CD14-positive monocyte (primary cell): Measurements from ENCODE around the gene TRPC4AP. TPM values are rescaled to one million over a fixed set of nuclear protein-coding genes. Genes with fewer than 3 reads are reported as not detected.

Source experiments
- DNase-seq, 3 donors: peaks; one replicate each; pipeline ENCODE4 v3.0.0-alpha.2; 2011 to 2022
- H2AFZ ChIP-seq: 2 replicates; pipeline ENCODE4 v1.6.0; 2012; ENCODE audit warnings: mild to moderate bottlenecking, low read depth, low read length, inconsistent platforms; ENCODE audit not compliant: insufficient read depth, poor library complexity, severe bottlenecking
- H3K27ac ChIP-seq, 2 donors: 1 replicate in 1 of 2; 2 replicates in 1 of 2; pipeline ENCODE4 v1.5.1; 2012 to 2013; ENCODE audit warnings: low read length in 2 of 2, control low read depth in 1 of 2, inconsistent platforms in 1 of 2, low read depth in 1 of 2, mild to moderate bottlenecking in 1 of 2
- H3K27me3 ChIP-seq, 2 donors: one replicate each; pipeline versions ENCODE4 v1.6.0 to v1.6.1; 2011 to 2013; ENCODE audit warnings: low read length in 2 of 2; ENCODE audit not compliant: control insufficient read depth in 2 of 2, insufficient read depth in 2 of 2
- H3K36me3 ChIP-seq, 2 donors: replicated peaks in 1 of 2; 1 replicate in 1 of 2; 2 replicates in 1 of 2; pipeline versions ENCODE4 v1.5.1 to v1.6.1; 2012 to 2013; ENCODE audit warnings: low read length in 2 of 2, control low read depth in 1 of 2, inconsistent platforms in 1 of 2, mild to moderate bottlenecking in 1 of 2; ENCODE audit not compliant: insufficient read depth in 2 of 2, control insufficient read depth in 1 of 2
- H3K4me1 ChIP-seq, 2 donors: 1 replicate in 1 of 2; 2 replicates in 1 of 2; pipeline versions ENCODE4 v1.5.1 to v1.6.1; 2012 to 2013; ENCODE audit warnings: low read length in 2 of 2, control low read depth in 1 of 2, inconsistent platforms in 1 of 2, mild to moderate bottlenecking in 1 of 2, moderate library complexity in 1 of 2; ENCODE audit not compliant: insufficient read depth in 2 of 2, control insufficient read depth in 1 of 2
- H3K4me2 ChIP-seq: replicated peaks from 2 replicates; pipeline ENCODE3; 2012; ENCODE audit warnings: low read length, moderate library complexity, mild to moderate bottlenecking; ENCODE audit not compliant: poor library complexity, severe bottlenecking; ENCODE audit errors: extremely low read depth
- H3K4me3 ChIP-seq, 3 experiments: fragments of 200-600 bp in 1 of 3; sonication (generic) in 1 of 3; replicated peaks in 1 of 3; 1 replicate in 2 of 3; 2 replicates in 1 of 3; pipeline ENCODE4 v1.5.1; 2011 to 2013; ENCODE audit warnings: low read length in 3 of 3, mild to moderate bottlenecking in 3 of 3, control low read depth in 2 of 3, low read depth in 2 of 3, inconsistent platforms in 1 of 3, moderate library complexity in 1 of 3
- H3K79me2 ChIP-seq: 2 replicates; pipeline ENCODE4 v1.6.0; 2012; ENCODE audit warnings: mild to moderate bottlenecking, control low read depth, inconsistent platforms, low read length, moderate library complexity; ENCODE audit not compliant: insufficient read depth
- H3K9ac ChIP-seq: 2 replicates; pipeline ENCODE4 v1.6.0; 2017; ENCODE audit warnings: low read length, mild to moderate bottlenecking; ENCODE audit not compliant: insufficient read depth, poor library complexity, severe bottlenecking
- H3K9me3 ChIP-seq, 2 donors: replicated peaks in 1 of 2; 1 replicate in 1 of 2; 2 replicates in 1 of 2; pipeline versions ENCODE4 v1.5.1 to v1.6.1; 2012 to 2013; ENCODE audit warnings: low read length in 2 of 2, control low read depth in 1 of 2; ENCODE audit not compliant: control insufficient read depth in 1 of 2, insufficient read depth in 1 of 2
- H4K20me1 ChIP-seq: 2 replicates; pipeline ENCODE4 v1.6.0; 2012; ENCODE audit warnings: mild to moderate bottlenecking, low read length, control low read depth, moderate library complexity; ENCODE audit not compliant: insufficient read depth
- H3K27ac Mint-ChIP-seq, 7 donors: one replicate each; pipeline ENCODE4 v1.8.0; 2020; ENCODE audit warnings: mild to moderate bottlenecking in 7 of 7, mixed read lengths in 7 of 7, moderate library complexity in 6 of 7, inconsistent platforms in 2 of 7
- H3K27me3 Mint-ChIP-seq, 3 donors: one replicate each; pipeline ENCODE4 v1.8.0; 2021 to 2022; ENCODE audit warnings: low read depth in 3 of 3, mild to moderate bottlenecking in 3 of 3, mixed read lengths in 3 of 3, moderate library complexity in 3 of 3, inconsistent platforms in 1 of 3
- H3K36me3 Mint-ChIP-seq, 2 donors: one replicate each; pipeline ENCODE4 v1.8.0; 2020; ENCODE audit warnings: mixed read lengths in 2 of 2, inconsistent platforms in 1 of 2, mild to moderate bottlenecking in 1 of 2
- H3K4me1 Mint-ChIP-seq: one replicate; pipeline ENCODE4 v1.8.0; 2020; ENCODE audit warnings: mild to moderate bottlenecking, mixed read lengths
- H3K4me3 Mint-ChIP-seq, 2 donors: one replicate each; pipeline ENCODE4 v1.8.0; 2020; ENCODE audit warnings: mild to moderate bottlenecking in 2 of 2, mixed read lengths in 2 of 2, moderate library complexity in 1 of 2
- H3K9me3 Mint-ChIP-seq, 7 donors: one replicate each; pipeline ENCODE4 v1.8.0; 2020 to 2022; ENCODE audit warnings: mixed read lengths in 7 of 7, mild to moderate bottlenecking in 6 of 7, moderate library complexity in 6 of 7, inconsistent platforms in 2 of 7
- WGBS: methylation state at CpG from one replicate; pipeline ENCODE4 v1.1.5; 2013; ENCODE audit warnings: missing lambda C conversion rate; ENCODE audit not compliant: insufficient coverage; 5-methylcytosine and 5-hydroxymethylcytosine counted together
- intact Hi-C, 2 donors: fragments of 100-400 bp; cut with micrococcal nuclease; formaldehyde crosslinking; loops; one replicate each; pipeline versions ENCODE4 v1.15.0 to v1.15.1; 2023
- polyA plus RNA-seq, 3 donors: library from polyadenylated mRNA; depleted of rRNA in 1 of 3; unstranded in 2 of 3; stranded (reverse) in 1 of 3; fragments of 300-500 nt in 2 of 3; fragments of >200 nt in 1 of 3; fragmentation: Illumina TruSeq in 2 of 3; gene quantifications; 1 replicate in 2 of 3; 2 replicates in 1 of 3; pipeline ENCODE4 v1.2.3, GENCODE V29; 2012 to 2021
- TF ChIP-seq, protein P1 (sequence below): fragments of 200-600 bp; IDR thresholded peaks from one replicate; pipeline ENCODE4 v1.8.0; 2022; ENCODE audit warnings: antibody characterized with exemption, mild to moderate bottlenecking

The TRPC4AP gene
- polyA plus RNA-seq, 3 donors, result 80.8 to 98.4 (median 88.6) TPM

DNA sequence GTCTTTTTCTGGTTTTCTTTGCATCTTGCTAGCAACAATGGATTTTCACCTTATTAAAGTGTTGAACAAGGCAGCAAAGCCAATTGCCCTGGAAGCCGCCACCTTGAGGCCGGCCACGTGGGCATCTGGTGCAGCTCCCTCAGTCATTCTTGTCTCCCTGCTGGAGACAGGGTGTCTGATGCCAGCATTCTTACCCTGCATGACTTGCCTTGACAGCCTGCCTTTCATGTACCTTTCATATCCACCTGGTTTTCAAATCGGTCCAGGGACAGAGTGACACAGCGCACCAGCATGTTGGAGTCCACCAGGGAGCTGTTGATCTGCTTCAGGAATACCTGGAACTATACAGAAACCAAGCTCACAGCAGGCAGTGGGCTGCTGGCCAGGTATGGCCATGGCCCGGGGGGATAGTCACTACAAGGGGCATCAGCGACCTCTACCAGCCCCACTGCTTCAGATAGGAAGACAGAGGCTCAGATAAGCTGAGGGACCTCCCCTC, 87.1 kb downstream of the TRPC4AP start:
- Mint-ChIP-seq H3K27ac (peak overlapping the region in 2 of 7 donors; percentile 31 to 58), H3K4me1 (no peaks in the 10 kb centered on the region), H3K36me3 (peaks cover 90 to 99% of the 10 kb centered on the region in 2 donors), H3K9me3 (no peaks in the 10 kb centered on the region), H3K4me3 (no peak overlapping the region), H3K27me3 (no peaks in the 10 kb centered on the region)
- Histone ChIP-seq H3K4me2 (no peak overlapping the region), H3K27me3 (no peaks in the 10 kb centered on the region), H2AFZ (no peak overlapping the region), H3K79me2 (no peaks in the 10 kb centered on the region), H3K36me3 (peaks cover 100% of the 10 kb centered on the region in 2 donors), H3K27ac (no peak overlapping the region), H3K9me3 (no peaks in the 10 kb centered on the region), H3K9ac (no peak overlapping the region), H3K4me1 (no peaks in the 10 kb centered on the region), H4K20me1 (peaks cover 58% of the 10 kb centered on the region), H3K4me3 (no peak overlapping the region)
- 96% methylated on average over 7 of the region's 7 CpGs for WGBS
- DNase-seq, result no peak
- intact Hi-C loops, result no loop called here
- TF ChIP-seq, protein P1, sequence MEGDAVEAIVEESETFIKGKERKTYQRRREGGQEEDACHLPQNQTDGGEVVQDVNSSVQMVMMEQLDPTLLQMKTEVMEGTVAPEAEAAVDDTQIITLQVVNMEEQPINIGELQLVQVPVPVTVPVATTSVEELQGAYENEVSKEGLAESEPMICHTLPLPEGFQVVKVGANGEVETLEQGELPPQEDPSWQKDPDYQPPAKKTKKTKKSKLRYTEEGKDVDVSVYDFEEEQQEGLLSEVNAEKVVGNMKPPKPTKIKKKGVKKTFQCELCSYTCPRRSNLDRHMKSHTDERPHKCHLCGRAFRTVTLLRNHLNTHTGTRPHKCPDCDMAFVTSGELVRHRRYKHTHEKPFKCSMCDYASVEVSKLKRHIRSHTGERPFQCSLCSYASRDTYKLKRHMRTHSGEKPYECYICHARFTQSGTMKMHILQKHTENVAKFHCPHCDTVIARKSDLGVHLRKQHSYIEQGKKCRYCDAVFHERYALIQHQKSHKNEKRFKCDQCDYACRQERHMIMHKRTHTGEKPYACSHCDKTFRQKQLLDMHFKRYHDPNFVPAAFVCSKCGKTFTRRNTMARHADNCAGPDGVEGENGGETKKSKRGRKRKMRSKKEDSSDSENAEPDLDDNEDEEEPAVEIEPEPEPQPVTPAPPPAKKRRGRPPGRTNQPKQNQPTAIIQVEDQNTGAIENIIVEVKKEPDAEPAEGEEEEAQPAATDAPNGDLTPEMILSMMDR, result no peak

DNA sequence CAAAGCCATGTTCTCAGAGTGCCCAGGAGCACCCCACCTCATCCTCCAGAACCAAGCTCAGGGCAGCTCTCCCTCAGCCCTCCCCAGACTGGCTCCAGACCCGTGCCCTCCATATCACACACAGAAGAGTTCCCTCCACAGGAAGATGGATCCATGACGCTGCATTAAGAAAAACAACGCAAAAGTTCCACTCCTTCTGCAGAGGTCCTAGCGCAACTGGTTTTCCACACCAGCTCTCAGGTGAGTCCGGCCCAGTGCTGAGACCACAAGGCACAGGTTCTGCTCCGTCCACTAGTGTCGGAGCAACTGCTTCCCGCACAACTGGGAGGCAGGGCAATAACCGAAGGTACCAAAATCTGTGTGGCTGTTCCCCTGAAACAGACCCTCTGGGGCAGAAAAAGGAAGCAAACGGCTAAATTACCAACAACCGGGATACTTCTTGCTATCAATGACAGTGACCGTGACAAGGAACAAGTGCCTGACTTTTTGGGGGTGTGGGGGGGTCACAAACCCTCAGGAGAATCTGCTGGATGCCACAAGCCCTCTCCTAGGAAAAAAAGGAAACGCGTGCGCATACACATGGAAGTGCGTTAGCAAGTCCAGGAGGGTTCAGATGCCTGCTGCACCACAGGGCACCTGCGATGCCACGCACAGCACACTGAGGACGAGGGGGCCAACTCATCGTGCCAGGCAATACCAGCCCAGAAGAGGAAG, 87.7 kb downstream of the TRPC4AP start:
- Mint-ChIP-seq H3K4me1 (no peaks in the 10 kb centered on the region), H3K9me3 (no peaks in the 10 kb centered on the region), H3K4me3 (no peak overlapping the region), H3K36me3 (peaks cover 90 to 99% of the 10 kb centered on the region in 2 donors), H3K27me3 (no peaks in the 10 kb centered on the region), H3K27ac (peak overlapping the region in 2 of 7 donors; percentile 17 to 58)
- 96% methylated on average over 20 of the region's 20 CpGs for WGBS
- peaks cover 100% of the 10 kb centered on the region in 2 donors for H3K36me3 ChIP-seq
- H3K9ac ChIP-seq, result no peak overlapping the region
- H3K79me2 ChIP-seq, result no peaks in the 10 kb centered on the region
- intact Hi-C loops, result no loop called here
- H3K27me3 ChIP-seq, result no peaks in the 10 kb centered on the region
- H3K4me1 ChIP-seq, result no peaks in the 10 kb centered on the region
- TF ChIP-seq, protein P1, result no peak
- H4K20me1 ChIP-seq, result peaks cover 56% of the 10 kb centered on the region
- no peaks in the 10 kb centered on the region for H3K9me3 ChIP-seq
- no peak overlapping the region for H3K4me2 ChIP-seq
- no peak overlapping the region for H3K27ac ChIP-seq
- H3K4me3 ChIP-seq, result no peak overlapping the region
- no peak for DNase-seq
- H2AFZ ChIP-seq, result no peak overlapping the region
